OCI-LY1 (cell line): ENCODE measurements around the gene PRR13.

Source experiments
- H2AFZ ChIP-seq: fragments of 200-600 bp; sonication (generic), shearing (Covaris generic); 2 replicates; pipeline ENCODE4 v1.6.0; 2014; ENCODE audit warnings: antibody characterized with exemption, mild to moderate bottlenecking, low read length
- H3F3A ChIP-seq: fragments of 200-600 bp; sonication (generic), shearing (Covaris generic); 2 replicates; pipeline ENCODE4 v1.6.0; 2014; ENCODE audit warnings: mild to moderate bottlenecking, antibody characterized with exemption, low read length, moderate library complexity; ENCODE audit not compliant: insufficient read depth
- H3K27ac ChIP-seq: fragments of 200-600 bp; sonication (generic); 2 replicates; pipeline ENCODE4 v1.5.1; 2014; ENCODE audit warnings: low read length, mixed run types, mild to moderate bottlenecking, low read depth; ENCODE audit not compliant: poor library complexity, severe bottlenecking
- H3K27me3 ChIP-seq: fragments of 200-600 bp; sonication (generic); 2 replicates; pipeline ENCODE4 v1.6.0; 2014; ENCODE audit warnings: antibody characterized with exemption, mild to moderate bottlenecking, low read length, moderate library complexity; ENCODE audit not compliant: insufficient read depth
- H3K36me3 ChIP-seq: fragments of 200-600 bp; sonication (generic); 2 replicates; pipeline ENCODE4 v1.6.1; 2014; ENCODE audit warnings: mild to moderate bottlenecking, antibody characterized with exemption, low read length, moderate library complexity, mixed read lengths; ENCODE audit not compliant: insufficient read depth
- H3K4me1 ChIP-seq: fragments of 200-600 bp; sonication (generic); 2 replicates; pipeline ENCODE4 v1.5.1; 2014; ENCODE audit warnings: mild to moderate bottlenecking, low read length, moderate library complexity; ENCODE audit not compliant: insufficient read depth, severe bottlenecking
- H3K4me2 ChIP-seq: fragments of 200-600 bp; sonication (generic), shearing (Covaris generic); 2 replicates; pipeline ENCODE4 v1.6.1; 2014; ENCODE audit warnings: low read length
- H3K4me3 ChIP-seq: fragments of 200-600 bp; sonication (generic); 2 replicates; pipeline ENCODE4 v1.5.1; 2014; ENCODE audit warnings: low read length, low read depth, mild to moderate bottlenecking, mixed read lengths; ENCODE audit not compliant: poor library complexity, severe bottlenecking
- H3K79me2 ChIP-seq: fragments of 200-600 bp; shearing (Covaris generic); 2 replicates; pipeline ENCODE4 v1.6.1; 2016; ENCODE audit warnings: mixed run types, low read length, mixed read lengths; ENCODE audit not compliant: insufficient read depth
- H3K9ac ChIP-seq: fragments of 200-600 bp; sonication (generic), shearing (Covaris generic); 2 replicates; pipeline ENCODE4 v1.6.1; 2014; ENCODE audit warnings: mild to moderate bottlenecking, low read length, mixed read lengths
- H3K9me2 ChIP-seq: fragments of 200-600 bp; sonication (generic), shearing (Covaris generic); 2 replicates; pipeline ENCODE4 v1.6.1; 2014; ENCODE audit warnings: low read depth, mild to moderate bottlenecking, low read length, mixed read lengths
- H3K9me3 ChIP-seq: fragments of 200-600 bp; shearing (Covaris generic); 2 replicates; pipeline ENCODE4 v1.6.1; 2014; ENCODE audit warnings: low read length, mixed read lengths
- H4K20me1 ChIP-seq: fragments of 200-600 bp; sonication (generic), shearing (Covaris generic); 2 replicates; pipeline ENCODE4 v1.6.0; 2016; ENCODE audit warnings: mild to moderate bottlenecking, low read length; ENCODE audit not compliant: insufficient read depth
- CTCF ChIP-seq: fragments of 200-600 bp; sonication (generic), shearing (Covaris generic); IDR thresholded peaks from 2 replicates; pipeline ENCODE4 v1.5.1; 2017; ENCODE audit warnings: mild to moderate bottlenecking, antibody characterized with exemption, low read length, moderate library complexity, mixed read lengths
- EZH2 ChIP-seq: fragments of 200-600 bp; sonication (generic), shearing (Covaris generic); IDR thresholded peaks from 2 replicates; pipeline ENCODE4 v1.8.0; 2017; ENCODE audit warnings: borderline replicate concordance, mixed run types, mild to moderate bottlenecking, antibody characterized with exemption, low read length, moderate library complexity, mixed read lengths

The PRR13 gene

GRCh38 chr12:53486736-53487487 lies 45.4 kb downstream of the PRR13 start:
- no peak for TF ChIP-seq EZH2
- TF ChIP-seq CTCF, result no peak
- H3K4me1 ChIP-seq, result no peaks in the 10 kb centered on the region
- H3K9me3 ChIP-seq, result no peaks in the 10 kb centered on the region
- no peak overlapping the region for H3K4me2 ChIP-seq
- no peaks in the 10 kb centered on the region for H3K79me2 ChIP-seq
- no peak overlapping the region for H3K9ac ChIP-seq
- no peak overlapping the region for H2AFZ ChIP-seq
- H4K20me1 ChIP-seq, result no peaks in the 10 kb centered on the region
- peaks cover 7% of the 10 kb centered on the region for H3F3A ChIP-seq
- H3K4me3 ChIP-seq, result no peak overlapping the region
- peaks cover 44% of the 10 kb centered on the region for H3K36me3 ChIP-seq
- H3K9me2 ChIP-seq, result no peaks in the 10 kb centered on the region
- no peak overlapping the region for H3K27ac ChIP-seq
- no peaks in the 10 kb centered on the region; the same call in 1 of the 2 replicates for H3K27me3 ChIP-seq

- no peak overlapping the region for H3K9ac ChIP-seq
- H4K20me1 ChIP-seq, result no peaks in the 10 kb centered on the region
- H3F3A ChIP-seq, result no peaks in the 10 kb centered on the region; the same call in 1 of the 2 replicates
- no peaks in the 10 kb centered on the region for H3K9me3 ChIP-seq
- no peaks in the 10 kb centered on the region for H3K9me2 ChIP-seq
- TF ChIP-seq EZH2 (no peak), CTCF (no peak)
- H3K27me3 ChIP-seq, result no peaks in the 10 kb centered on the region; the same call in 1 of the 2 replicates
- H3K4me1 ChIP-seq, result peaks cover 20% of the 10 kb centered on the region
- H3K4me2 ChIP-seq, result no peak overlapping the region
- H2AFZ ChIP-seq, result no peak overlapping the region
- H3K36me3 ChIP-seq, result peaks cover 19% of the 10 kb centered on the region
- H3K4me3 ChIP-seq, result no peak overlapping the region
- no peak overlapping the region for H3K27ac ChIP-seq
- H3K79me2 ChIP-seq, result no peaks in the 10 kb centered on the region
These were observed 47.8 kb downstream of the PRR13 start for GRCh38 chr12:53489242-53489864.

GRCh38 chr12:53492188-53492587 lies 50.7 kb downstream of the PRR13 start:
- Histone ChIP-seq H3K4me3 (peak overlapping the region; percentile 64), H3K9me3 (no peaks in the 10 kb centered on the region), H3K27me3 (no peaks in the 10 kb centered on the region; the same call in 1 of the 2 replicates), H3K4me1 (peaks cover 20% of the 10 kb centered on the region), H3K9ac (no peak overlapping the region), H3K36me3 (no peaks in the 10 kb centered on the region; the same call in 1 of the 2 replicates), H3F3A (no peaks in the 10 kb centered on the region; the same call in 1 of the 2 replicates), H3K27ac (no peak overlapping the region), H4K20me1 (no peaks in the 10 kb centered on the region), H3K9me2 (no peaks in the 10 kb centered on the region), H3K4me2 (no peak overlapping the region; the same call in 1 of the 2 replicates), H2AFZ (no peak overlapping the region), H3K79me2 (no peaks in the 10 kb centered on the region)
- TF ChIP-seq EZH2 (no peak), CTCF (no peak)
